Cardiac muscle cell (in vitro differentiated cells and primary cell): ENCODE results near the gene GPR137. TPM values are rescaled to one million over a fixed set of nuclear protein-coding genes. Genes with fewer than 3 reads are reported as not detected.
A peak's percentile ranks its signal among the peaks of the same experiment; 100 is the strongest.

Experiments used
- DNase-seq, 2 donors: peaks; one replicate each; pipeline versions ENCODE4 v3.0.0 to v3.0.0-alpha.2; 2010 to 2017; ENCODE audit warnings: low read depth in 1 of 2, low spot score in 1 of 2
- H3K27ac ChIP-seq: fragments of 200-600 bp; sonication (generic); 2 replicates; pipeline ENCODE4 v1.5.1; 2016
- H3K27me3 ChIP-seq: fragments of 200-600 bp; sonication (generic); 2 replicates; pipeline ENCODE4 v1.6.0; 2016; ENCODE audit warnings: control low read depth
- H3K36me3 ChIP-seq: fragments of 200-600 bp; sonication (generic); 2 replicates; pipeline ENCODE4 v1.5.1; 2016; ENCODE audit warnings: control low read depth
- H3K4me1 ChIP-seq: fragments of 200-600 bp; sonication (generic); 2 replicates; pipeline ENCODE4 v1.8.1; 2017; ENCODE audit warnings: low read depth, mild to moderate bottlenecking, mixed run types
- H3K4me3 ChIP-seq: fragments of 200-600 bp; sonication (generic); 2 replicates; pipeline ENCODE4 v1.5.1; 2016; ENCODE audit warnings: mild to moderate bottlenecking
- H3K9me3 ChIP-seq: fragments of 200-600 bp; sonication (generic); 2 replicates; pipeline ENCODE4 v1.5.1; 2017; ENCODE audit warnings: low read depth, mild to moderate bottlenecking, control low read depth
- polyA plus RNA-seq: library from polyadenylated mRNA; unstranded; fragments of >200 nt; fragmentation: Nextera tagmentation; extraction: Ambion mirVana; gene quantifications from 2 replicates; pipeline ENCODE4 v1.2.1, GENCODE V29; 2016
- total RNA-seq: library from RNA; depleted of rRNA; stranded (reverse); fragments of >200 nt; gene quantifications from 2 replicates; pipeline ENCODE4 v1.2.3, GENCODE V29; 2016
- TF ChIP-seq, protein P1 (sequence below): IDR thresholded peaks from 2 replicates; pipeline ENCODE4 v1.5.1; 2012; ENCODE audit warnings: low read depth, mild to moderate bottlenecking, low read length

GPR137 gene
- total and polyA plus RNA-seq, 2 experiments from 2014 or later: 37.7 to 82.6 TPM

DNA sequence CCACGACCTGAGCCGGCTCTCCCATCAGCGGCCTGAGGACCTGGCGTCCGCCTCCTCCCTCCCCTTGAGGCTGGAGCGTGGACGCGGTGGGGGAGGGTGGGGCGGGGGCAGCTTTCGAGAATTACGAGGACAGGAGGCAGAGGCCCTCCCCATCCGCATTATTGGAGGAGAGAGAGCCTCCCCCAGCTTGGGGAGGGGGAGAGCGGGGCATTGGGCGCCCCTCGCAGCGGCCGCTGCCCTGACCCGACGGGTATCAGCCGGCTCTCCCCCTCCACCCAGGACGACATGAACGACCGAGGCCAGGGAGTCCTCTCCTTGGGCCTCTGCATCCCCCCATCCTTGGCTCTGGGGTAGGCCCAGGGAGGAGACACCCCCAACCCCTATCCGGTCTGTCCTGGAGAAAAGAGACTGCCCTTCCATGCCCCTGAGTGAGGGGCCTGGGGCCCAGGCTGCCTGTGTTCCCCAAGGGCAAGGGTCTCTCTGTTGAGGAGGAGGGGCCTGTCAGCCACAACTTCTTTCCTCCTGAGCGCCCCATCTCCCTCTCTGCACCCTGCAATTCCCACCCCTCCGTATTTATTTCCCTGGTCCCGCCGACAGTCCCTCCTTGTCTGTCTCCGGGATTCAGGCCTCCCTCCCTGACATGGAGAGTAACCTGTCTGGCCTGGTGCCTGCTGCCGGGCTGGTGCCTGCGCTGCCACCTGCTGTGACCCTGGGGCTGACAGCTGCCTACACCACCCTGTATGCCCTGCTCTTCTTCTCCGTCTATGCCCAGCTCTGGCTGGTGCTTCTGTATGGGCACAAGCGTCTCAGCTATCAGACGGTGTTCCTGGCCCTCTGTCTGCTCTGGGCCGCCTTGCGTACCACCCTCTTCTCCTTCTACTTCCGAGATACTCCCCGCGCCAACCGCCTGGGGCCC is 495 bp downstream of the GPR137 start:
- TF ChIP-seq, protein P1, sequence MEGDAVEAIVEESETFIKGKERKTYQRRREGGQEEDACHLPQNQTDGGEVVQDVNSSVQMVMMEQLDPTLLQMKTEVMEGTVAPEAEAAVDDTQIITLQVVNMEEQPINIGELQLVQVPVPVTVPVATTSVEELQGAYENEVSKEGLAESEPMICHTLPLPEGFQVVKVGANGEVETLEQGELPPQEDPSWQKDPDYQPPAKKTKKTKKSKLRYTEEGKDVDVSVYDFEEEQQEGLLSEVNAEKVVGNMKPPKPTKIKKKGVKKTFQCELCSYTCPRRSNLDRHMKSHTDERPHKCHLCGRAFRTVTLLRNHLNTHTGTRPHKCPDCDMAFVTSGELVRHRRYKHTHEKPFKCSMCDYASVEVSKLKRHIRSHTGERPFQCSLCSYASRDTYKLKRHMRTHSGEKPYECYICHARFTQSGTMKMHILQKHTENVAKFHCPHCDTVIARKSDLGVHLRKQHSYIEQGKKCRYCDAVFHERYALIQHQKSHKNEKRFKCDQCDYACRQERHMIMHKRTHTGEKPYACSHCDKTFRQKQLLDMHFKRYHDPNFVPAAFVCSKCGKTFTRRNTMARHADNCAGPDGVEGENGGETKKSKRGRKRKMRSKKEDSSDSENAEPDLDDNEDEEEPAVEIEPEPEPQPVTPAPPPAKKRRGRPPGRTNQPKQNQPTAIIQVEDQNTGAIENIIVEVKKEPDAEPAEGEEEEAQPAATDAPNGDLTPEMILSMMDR: no peak
- no peak for DNase-seq
- Histone ChIP-seq H3K4me3 (peak overlapping the region; percentile 87), H3K27me3 (peaks cover 21% of the 10 kb centered on the region), H3K9me3 (no peaks in the 10 kb centered on the region), H3K27ac (no peak overlapping the region), H3K36me3 (peaks cover 5% of the 10 kb centered on the region), H3K4me1 (no peaks in the 10 kb centered on the region)

DNA sequence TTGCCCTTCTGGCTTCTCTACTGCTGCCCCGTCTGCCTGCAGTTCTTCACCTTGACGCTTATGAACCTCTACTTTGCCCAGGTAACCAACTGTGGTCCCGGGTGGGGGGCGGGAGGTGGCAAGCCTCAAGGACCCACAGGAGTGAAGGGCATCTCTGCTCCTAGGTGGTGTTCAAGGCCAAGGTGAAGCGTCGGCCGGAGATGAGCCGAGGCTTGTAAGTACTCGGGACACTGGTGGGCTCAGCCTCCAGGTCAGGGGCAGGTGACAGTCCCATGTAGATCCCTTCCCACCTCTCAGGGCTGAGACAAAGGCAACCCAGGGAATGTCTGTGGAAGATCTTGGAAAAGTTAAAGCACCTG is 1.1 kb downstream of the GPR137 start:
- no peak for DNase-seq
- no peaks in the 10 kb centered on the region for H3K4me1 ChIP-seq
- H3K9me3 ChIP-seq: no peaks in the 10 kb centered on the region
- no peak overlapping the region for H3K27ac ChIP-seq
- no peak overlapping the region for H3K4me3 ChIP-seq
- peaks cover 28% of the 10 kb centered on the region for H3K27me3 ChIP-seq
- TF ChIP-seq, protein P1: no peak
- H3K36me3 ChIP-seq: peaks cover 4% of the 10 kb centered on the region

DNA sequence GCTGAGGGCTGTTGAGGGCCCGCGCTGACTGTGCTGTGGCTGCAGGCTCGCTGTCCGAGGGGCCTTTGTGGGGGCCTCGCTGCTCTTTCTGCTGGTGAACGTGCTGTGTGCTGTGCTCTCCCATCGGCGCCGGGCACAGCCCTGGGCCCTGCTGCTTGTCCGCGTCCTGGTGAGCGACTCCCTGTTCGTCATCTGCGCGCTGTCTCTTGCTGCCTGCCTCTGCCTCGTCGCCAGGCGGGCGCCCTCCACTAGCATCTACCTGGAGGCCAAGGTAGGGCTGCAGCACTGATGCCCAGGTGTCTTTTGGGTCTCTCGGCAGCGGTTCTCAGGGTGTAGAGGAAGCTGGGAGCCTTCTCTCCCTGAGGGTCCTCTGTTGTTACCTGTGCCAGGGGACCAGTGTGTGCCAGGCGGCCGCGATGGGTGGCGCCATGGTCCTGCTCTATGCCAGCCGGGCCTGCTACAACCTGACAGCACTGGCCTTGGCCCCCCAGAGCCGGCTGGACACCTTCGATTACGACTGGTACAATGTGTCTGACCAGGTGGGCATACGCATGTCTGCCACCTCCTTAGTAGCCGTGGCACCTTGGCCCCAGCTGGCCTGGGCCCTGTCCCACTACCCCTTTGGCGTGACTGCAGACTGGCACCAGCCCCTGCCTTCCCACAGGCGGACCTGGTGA is 2.2 kb downstream of the GPR137 start:
- Histone ChIP-seq H3K36me3 (no peaks in the 10 kb centered on the region), H3K27ac (no peak overlapping the region), H3K4me1 (no peaks in the 10 kb centered on the region), H3K4me3 (no peak overlapping the region), H3K27me3 (peaks cover 38% of the 10 kb centered on the region), H3K9me3 (no peaks in the 10 kb centered on the region)
- no peak for DNase-seq
- TF ChIP-seq, protein P1: no peak

DNA sequence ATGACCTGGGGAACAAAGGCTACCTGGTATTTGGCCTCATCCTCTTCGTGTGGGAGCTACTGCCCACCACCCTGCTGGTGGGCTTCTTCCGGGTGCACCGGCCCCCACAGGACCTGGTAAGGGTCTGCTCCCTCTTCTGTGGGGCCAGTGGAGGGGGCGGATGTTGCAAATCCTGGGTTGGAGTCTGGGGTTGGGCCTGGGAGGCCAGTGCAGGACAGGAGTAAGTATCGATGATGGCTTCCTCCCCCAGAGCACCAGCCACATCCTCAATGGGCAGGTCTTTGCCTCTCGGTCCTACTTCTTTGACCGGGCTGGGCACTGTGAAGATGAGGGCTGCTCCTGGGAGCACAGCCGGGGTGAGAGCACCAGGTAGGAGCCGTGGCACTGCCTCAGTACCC is 2.7 kb downstream of the GPR137 start:
- Histone ChIP-seq H3K4me3 (no peak overlapping the region), H3K27me3 (peaks cover 43% of the 10 kb centered on the region), H3K27ac (no peak overlapping the region), H3K36me3 (no peaks in the 10 kb centered on the region), H3K9me3 (no peaks in the 10 kb centered on the region), H3K4me1 (no peaks in the 10 kb centered on the region)
- DNase-seq: no peak
- TF ChIP-seq, protein P1: no peak

DNA sequence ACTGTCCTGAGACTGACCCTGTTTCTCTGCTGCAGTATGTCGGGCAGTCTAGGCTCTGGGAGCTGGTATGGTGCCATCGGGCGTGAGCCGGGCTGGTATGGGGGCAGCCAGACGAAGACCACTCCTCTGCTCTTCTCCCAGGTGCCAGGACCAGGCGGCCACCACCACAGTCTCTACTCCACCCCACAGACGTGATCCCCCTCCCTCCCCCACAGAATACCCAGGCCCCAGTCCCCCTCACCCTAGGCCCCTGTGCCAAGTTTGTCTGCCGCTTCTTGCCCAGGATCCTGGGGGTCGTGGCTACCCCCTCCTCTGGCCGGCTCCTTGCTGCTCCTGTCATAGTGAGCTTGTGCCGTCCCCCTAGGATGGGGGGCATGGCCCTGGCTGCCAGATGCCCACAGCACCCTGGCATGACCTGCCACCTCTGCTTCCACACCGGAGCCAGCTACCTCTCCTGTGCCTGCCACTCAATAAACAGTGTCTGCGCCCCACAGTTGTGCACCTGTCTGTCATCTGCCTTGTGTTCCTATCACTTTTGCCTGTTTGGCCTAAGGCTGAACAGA is 3.4 kb downstream of the GPR137 start:
- no peak for DNase-seq
- Histone ChIP-seq H3K4me1 (no peaks in the 10 kb centered on the region), H3K27ac (no peak overlapping the region), H3K36me3 (no peaks in the 10 kb centered on the region), H3K9me3 (no peaks in the 10 kb centered on the region), H3K27me3 (peaks cover 51% of the 10 kb centered on the region), H3K4me3 (no peak overlapping the region)
- TF ChIP-seq, protein P1: no peak
